K562 (cell line): ENCODE results near the gene INPP5K. TPM values are rescaled to one million over a fixed set of nuclear protein-coding genes. Genes with fewer than 3 reads are reported as not detected.

ENCODE experiments used
- ATAC-seq: fragments of 200-7000 bp; cut with Tn5 transposase; 3 replicates; pipeline ENCODE4 v1.9.1; 2020; ENCODE audit warnings: moderate library complexity
- BruUV-seq: library from RNA; stranded (reverse); fragments of 400-500 nt; replicated peaks from 2 replicates; lab custom pipeline; 2021; lab: Mats Ljungman, UMichigan
- CTCF ChIA-PET: fragments of 300-600 bp; formaldehyde crosslinking; extraction: SDS; loops from one replicate; lab custom pipeline; 2021; ENCODE audit warnings: low intra/inter-chr PET ratio; lab: Yijun Ruan, JAX
- POLR2A ChIA-PET: fragments of 300-600, 350-650 bp; sonication (Branson Sonifier 250); formaldehyde crosslinking; extraction: SDS; loops from one replicate; lab custom pipeline; 2021; ENCODE audit warnings: antibody characterized with exemption, inconsistent platforms; lab: Yijun Ruan, JAX
- DNase-seq, 4 experiments: peaks; one replicate each; pipeline versions ENCODE4 v3.0.0 to v3.0.0-alpha.2; 2011 to 2018; ENCODE audit warnings: low spot score in 3 of 4, mixed read lengths in 3 of 4; ENCODE audit errors: extremely low read depth in 1 of 4
- FAIRE-seq: peaks from 2 replicates; lab custom pipeline; 2011; peaks lifted over from hg19 to GRCh38; lab: Jason Lieb, UNC
- H2AFZ ChIP-seq: 2 replicates; pipeline ENCODE4 v1.6.0; 2011; ENCODE audit warnings: low read depth, low read length, control low read depth, inconsistent platforms
- H3K27ac ChIP-seq: fragments of 200-600 bp; 3 replicates; pipeline ENCODE4 v1.8.0; 2011; ENCODE audit warnings: low read depth, mild to moderate bottlenecking, control low read depth, inconsistent platforms, low read length, moderate library complexity, mixed read lengths; ENCODE audit errors: extremely low read depth
- H3K27me3 ChIP-seq, 2 experiments: fragments of 300-600 bp in 1 of 2; 2 replicates in 1 of 2; 3 replicates in 1 of 2; pipeline versions ENCODE4 v1.6.0 to v1.8.0; 2011; ENCODE audit warnings: inconsistent platforms in 2 of 2, low read length in 2 of 2, mild to moderate bottlenecking in 1 of 2, mixed read lengths in 1 of 2, moderate library complexity in 1 of 2; ENCODE audit not compliant: control insufficient read depth in 2 of 2, insufficient read depth in 2 of 2
- H3K36me3 ChIP-seq: fragments of 300-600 bp; 3 replicates; pipeline ENCODE4 v1.8.0; 2011; ENCODE audit warnings: mild to moderate bottlenecking, low read length, inconsistent platforms; ENCODE audit not compliant: control insufficient read depth, insufficient read depth
- H3K4me1 ChIP-seq, 2 experiments: fragments of 200-600 bp in 1 of 2; replicated peaks in 1 of 2; 2 replicates in 1 of 2; 3 replicates in 1 of 2; pipeline versions ENCODE4 v1.5.1 to v1.8.0; 2011; ENCODE audit warnings: inconsistent platforms in 2 of 2, low read length in 2 of 2, mild to moderate bottlenecking in 1 of 2, mixed read lengths in 1 of 2, moderate library complexity in 1 of 2; ENCODE audit not compliant: control insufficient read depth in 2 of 2, insufficient read depth in 2 of 2
- H3K4me2 ChIP-seq: 2 replicates; pipeline ENCODE4 v1.6.1; 2011; ENCODE audit warnings: low read length, control low read depth, inconsistent platforms, mixed read lengths; ENCODE audit not compliant: insufficient read depth
- H3K4me3 ChIP-seq: fragments of 200-600 bp; sonication (generic), shearing (Covaris generic); 2 replicates; pipeline ENCODE4 v1.5.1; 2016; ENCODE audit warnings: control low read depth, inconsistent platforms
- H3K79me2 ChIP-seq: fragments of 200-600 bp; 3 replicates; pipeline ENCODE4 v1.8.0; 2011; ENCODE audit warnings: low read length, inconsistent platforms; ENCODE audit not compliant: control insufficient read depth, insufficient read depth
- H3K9ac ChIP-seq, 2 experiments: 2 replicates each; pipeline versions ENCODE4 v1.6.0 to v1.6.1; 2011; ENCODE audit warnings: low read depth in 2 of 2, low read length in 2 of 2, control low read depth in 1 of 2, inconsistent platforms in 1 of 2, mild to moderate bottlenecking in 1 of 2, mixed read lengths in 1 of 2; ENCODE audit not compliant: insufficient read depth in 1 of 2
- H3K9me1 ChIP-seq: one replicate; pipeline ENCODE4 v1.6.0; 2011; ENCODE audit warnings: inconsistent platforms, mild to moderate bottlenecking, low read length, moderate library complexity; ENCODE audit not compliant: control insufficient read depth, insufficient read depth
- H3K9me3 ChIP-seq: replicated peaks from 2 replicates; pipeline ENCODE4 v1.5.1; 2011; ENCODE audit warnings: low read depth, low read length, inconsistent platforms; ENCODE audit not compliant: control insufficient read depth, insufficient read depth
- H4K20me1 ChIP-seq: replicated peaks from 2 replicates; pipeline ENCODE4 v1.6.1; 2011; ENCODE audit warnings: low read length, inconsistent platforms, mixed read lengths; ENCODE audit not compliant: control insufficient read depth, insufficient read depth
- CSDE1 ChIP-seq, 2 experiments: fragments of 450-650 bp; IDR thresholded peaks; 2 replicates each; pipeline ENCODE4 v1.6.1; 2016; ENCODE audit warnings: mild to moderate bottlenecking in 1 of 2
- ETS1 ChIP-seq: conservative IDR thresholded peaks from 2 replicates; pipeline ENCODE4 v1.6.1; 2011; ENCODE audit warnings: low read depth, mild to moderate bottlenecking, low read length; ENCODE audit not compliant: control insufficient read depth
- ETV5 ChIP-seq: sonication (generic); formaldehyde crosslinking; IDR thresholded peaks from 2 replicates; pipeline ENCODE4 v1.4.0; 2020; ENCODE audit warnings: low read depth, mild to moderate bottlenecking, missing genetic modification reagents
- RHOXF2B ChIP-seq: fragments of 250-450 bp; sonication (Bioruptor Pico); conservative IDR thresholded peaks from 2 replicates; pipeline ENCODE4 v1.5.1; 2021
- TCF7 ChIP-seq: sonication (generic); IDR thresholded peaks from 2 replicates; pipeline ENCODE4 v1.6.1; 2016; ENCODE audit warnings: antibody characterized with exemption, borderline replicate concordance
- ZNF23 ChIP-seq: fragments of 250-450 bp; sonication (Bioruptor Pico); IDR thresholded peaks from 2 replicates; pipeline ENCODE4 v1.4.0; 2020; ENCODE audit warnings: mild to moderate bottlenecking
- WGBS: fragments of 100-300 bp; shearing (Covaris generic); methylation state at CpG from one replicate; pipeline ENCODE4 v1.1.6; 2016; ENCODE audit warnings: low coverage, mixed read lengths; ENCODE audit not compliant: insufficient coverage; ENCODE audit errors: missing lambda C conversion rate; 5-methylcytosine and 5-hydroxymethylcytosine counted together
- in situ Hi-C: fragments of 300-500 bp; cut with MboI; formaldehyde crosslinking; loops from 4 replicates; pipeline ENCODE4 v1.15.0; 2018; ENCODE audit warnings: inconsistent platforms, mixed read lengths
- intact Hi-C: fragments of 100-400 bp; cut with micrococcal nuclease; formaldehyde crosslinking; loops from 2 replicates; pipeline ENCODE4 v1.14.2; 2022
- polyA plus RNA-seq, 8 experiments: library from polyadenylated mRNA; depleted of rRNA in 4 of 8; stranded (reverse) in 5 of 8; unstranded in 3 of 8; fragments of >200 nt; fragmentation: Nextera tagmentation in 2 of 8; fragmentation: Illumina TruSeq in 1 of 8; extraction: Ambion mirVana in 2 of 8; extraction: Trizol in 1 of 8; gene quantifications; 2 replicates each; pipeline versions ENCODE4 v1.2.1 to v1.2.3, GENCODE V29; 2011 to 2014; ENCODE audit warnings: inconsistent platforms in 1 of 8, missing spikeins in 1 of 8
- total RNA-seq, 7 experiments: library from RNA; depleted of rRNA in 6 of 7; stranded (reverse); fragments of >200 nt in 6 of 7; fragmentation: Illumina TruSeq in 2 of 7; extraction: Trizol in 2 of 7; gene quantifications; 2 replicates each; pipeline versions ENCODE4 v1.2.1 to v1.2.3, GENCODE V29; 2011 to 2021; ENCODE audit warnings: low replicate concordance in 1 of 7

The INPP5K gene
- total and polyA plus RNA-seq, 9 of the 15 experiments (the other 6 are each of a cell fraction or from before 2014, with no cell fraction given): 0.63 to 15.1 (median 10.1) TPM

DNA sequence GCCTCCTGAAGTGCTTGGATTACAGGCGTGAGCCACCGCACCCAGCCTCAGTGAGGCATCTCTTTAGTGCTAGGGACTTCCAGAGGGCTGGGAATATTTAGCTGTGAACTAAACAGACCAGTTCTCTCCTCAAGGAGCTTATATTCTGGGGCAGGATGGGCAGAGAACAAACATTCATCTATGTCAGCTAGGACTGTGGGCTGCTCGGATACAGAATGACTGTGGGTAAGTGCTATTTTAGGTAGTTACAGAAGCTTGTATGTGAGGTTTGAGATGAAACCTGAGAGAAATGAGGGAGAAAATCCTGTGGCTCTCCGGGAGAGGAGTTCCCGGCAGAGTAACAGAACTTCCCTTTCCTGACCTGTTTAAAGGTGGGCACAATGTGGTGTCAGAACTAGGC is 6.2 kb upstream of the INPP5K start:
- peaks cover 30% of the 10 kb centered on the region; the same call in 1 of the 3 replicates for H3K36me3 ChIP-seq
- ATAC-seq: no peak
- 85% methylated on average over 5 of the region's 5 CpGs for WGBS
- in situ Hi-C loops (no loop called here), intact Hi-C loops (no loop called here)
- H3K4me2 ChIP-seq: no peak overlapping the region
- H3K27me3 ChIP-seq: no peaks in the 10 kb centered on the region
- BruUV-seq: no TSS peak
- FAIRE-seq: no peak
- H3K4me1 ChIP-seq: peaks cover 0 to 2% of the 10 kb centered on the region in 2 experiments; a peak in 1 of 5 replicates
- ChIA-PET CTCF (no interaction called here), POLR2A (no interaction called here)
- no peak overlapping the region for H2AFZ ChIP-seq
- H3K79me2 ChIP-seq: peaks cover 4% of the 10 kb centered on the region
- H3K27ac ChIP-seq: no peak overlapping the region
- H3K9me1 ChIP-seq: no peaks in the 10 kb centered on the region
- no peak overlapping the region for H3K4me3 ChIP-seq
- H3K9me3 ChIP-seq: no peaks in the 10 kb centered on the region
- no peak for DNase-seq
- H4K20me1 ChIP-seq: no peaks in the 10 kb centered on the region
- no peak overlapping the region for H3K9ac ChIP-seq
- TF ChIP-seq RHOXF2B (CRISPR knock-in tag): no peak
- TF ChIP-seq ZNF23 (CRISPR knock-in tag): no peak
- TF ChIP-seq ETV5 (CRISPR knock-in tag): no peak
- TF ChIP-seq ETS1: no peak
- no peak for TF ChIP-seq TCF7
- TF ChIP-seq CSDE1 (IDR thresholded peaks at IDR 0.05): no peak
